ENCODE measurements around the gene PRAMEF12.

Gene PRAMEF12

DNA sequence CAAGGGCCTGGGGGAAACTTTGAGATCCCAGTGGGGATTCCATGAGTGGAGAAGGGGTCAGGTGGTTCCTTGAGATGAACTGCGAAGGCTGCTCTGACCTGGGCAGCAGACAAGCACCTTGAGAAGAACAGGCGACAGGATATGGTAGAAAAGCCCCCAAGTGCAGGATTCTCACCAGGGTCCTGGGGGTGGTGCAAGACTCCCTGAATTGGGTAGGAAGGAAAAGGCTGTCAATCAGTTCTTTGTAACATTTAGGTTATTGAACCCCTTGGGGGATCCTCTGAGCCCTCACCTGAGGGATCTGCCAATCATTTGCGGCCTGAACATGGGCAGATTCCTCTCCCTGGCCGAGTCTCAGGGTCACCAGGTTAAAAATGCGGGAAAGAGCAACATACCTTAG is 2.4 kb upstream of the PRAMEF12 start:
- H3K4me2 ChIP-seq (ENCODE audit: low read depth, low read length, poor library complexity, severe bottlenecking) = no peak overlapping the region
- H3K36me3 ChIP-seq (ENCODE audit: low read length) = no peaks in the 10 kb centered on the region
- no peaks in the 10 kb centered on the region for H3K9me3 ChIP-seq (ENCODE audit: insufficient read depth, low read length)
- H3F3A ChIP-seq (ENCODE audit: insufficient read depth) = no peaks in the 10 kb centered on the region
- H2AFZ ChIP-seq (ENCODE audit: low read depth, low read length, severe bottlenecking) = no peak overlapping the region
- no peak for TF ChIP-seq EZH2phosphoT487 (conservative IDR thresholded peaks at IDR 0.05; ENCODE audit: low read length)
- TF ChIP-seq, protein P1, sequence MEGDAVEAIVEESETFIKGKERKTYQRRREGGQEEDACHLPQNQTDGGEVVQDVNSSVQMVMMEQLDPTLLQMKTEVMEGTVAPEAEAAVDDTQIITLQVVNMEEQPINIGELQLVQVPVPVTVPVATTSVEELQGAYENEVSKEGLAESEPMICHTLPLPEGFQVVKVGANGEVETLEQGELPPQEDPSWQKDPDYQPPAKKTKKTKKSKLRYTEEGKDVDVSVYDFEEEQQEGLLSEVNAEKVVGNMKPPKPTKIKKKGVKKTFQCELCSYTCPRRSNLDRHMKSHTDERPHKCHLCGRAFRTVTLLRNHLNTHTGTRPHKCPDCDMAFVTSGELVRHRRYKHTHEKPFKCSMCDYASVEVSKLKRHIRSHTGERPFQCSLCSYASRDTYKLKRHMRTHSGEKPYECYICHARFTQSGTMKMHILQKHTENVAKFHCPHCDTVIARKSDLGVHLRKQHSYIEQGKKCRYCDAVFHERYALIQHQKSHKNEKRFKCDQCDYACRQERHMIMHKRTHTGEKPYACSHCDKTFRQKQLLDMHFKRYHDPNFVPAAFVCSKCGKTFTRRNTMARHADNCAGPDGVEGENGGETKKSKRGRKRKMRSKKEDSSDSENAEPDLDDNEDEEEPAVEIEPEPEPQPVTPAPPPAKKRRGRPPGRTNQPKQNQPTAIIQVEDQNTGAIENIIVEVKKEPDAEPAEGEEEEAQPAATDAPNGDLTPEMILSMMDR (IDR thresholded peaks at IDR 0.05; ENCODE audit: insufficient read depth, low read length, poor library complexity, severe bottlenecking) = no peak
- no peaks in the 10 kb centered on the region for H3K79me2 ChIP-seq (ENCODE audit: insufficient read depth, low read length)
- H3K9ac ChIP-seq (ENCODE audit: low read length) = no peak overlapping the region
- H3K4me3 ChIP-seq (ENCODE audit: insufficient read depth, low read length, poor library complexity, severe bottlenecking) = no peak overlapping the region
- no peak overlapping the region for H3K27ac ChIP-seq (ENCODE audit: low read depth, low read length)
- no peaks in the 10 kb centered on the region for H3K27me3 ChIP-seq (ENCODE audit: low read length)
- no peaks in the 10 kb centered on the region for H4K20me1 ChIP-seq (ENCODE audit: low read depth, low read length)
- H3K9me2 ChIP-seq (replicated peaks; ENCODE audit: insufficient read depth, low read length) = no peaks in the 10 kb centered on the region

DNA sequence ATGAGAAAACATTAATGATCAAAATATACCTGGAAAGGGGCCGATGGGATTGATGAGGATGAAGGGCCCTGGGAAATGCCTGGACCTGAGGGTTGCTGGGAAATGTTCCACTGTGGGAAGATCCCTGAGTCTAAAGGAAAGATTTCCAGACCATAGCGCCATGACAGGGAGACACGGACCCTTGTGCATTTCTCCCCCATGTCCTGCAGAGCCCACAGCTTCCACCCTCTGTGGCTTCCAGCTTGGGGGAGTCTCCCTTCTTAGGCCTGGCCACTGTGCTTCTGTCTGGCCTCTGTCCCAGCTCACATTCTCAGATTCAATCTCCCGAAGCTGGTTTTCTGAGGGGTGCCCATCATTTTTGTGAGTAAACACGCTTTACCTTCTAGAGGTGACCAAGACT is 1.0 kb upstream of the PRAMEF12 start:
- no peaks in the 10 kb centered on the region for H4K20me1 ChIP-seq (ENCODE audit: low read depth, low read length)
- no peaks in the 10 kb centered on the region for H3K9me2 ChIP-seq (replicated peaks; ENCODE audit: insufficient read depth, low read length)
- H3K4me3 ChIP-seq (ENCODE audit: insufficient read depth, low read length, poor library complexity, severe bottlenecking) = no peak overlapping the region
- no peak overlapping the region for H3K9ac ChIP-seq (ENCODE audit: low read length)
- H3K27me3 ChIP-seq (ENCODE audit: low read length) = no peaks in the 10 kb centered on the region
- H3K4me2 ChIP-seq (ENCODE audit: low read depth, low read length, poor library complexity, severe bottlenecking) = no peak overlapping the region
- TF ChIP-seq, protein P1 (IDR thresholded peaks at IDR 0.05; ENCODE audit: insufficient read depth, low read length, poor library complexity, severe bottlenecking) = no peak
- H2AFZ ChIP-seq (ENCODE audit: low read depth, low read length, severe bottlenecking) = no peak overlapping the region
- no peaks in the 10 kb centered on the region for H3K36me3 ChIP-seq (ENCODE audit: low read length)
- no peaks in the 10 kb centered on the region for H3F3A ChIP-seq (ENCODE audit: insufficient read depth)
- no peaks in the 10 kb centered on the region for H3K79me2 ChIP-seq (ENCODE audit: insufficient read depth, low read length)
- no peak overlapping the region for H3K27ac ChIP-seq (ENCODE audit: low read depth, low read length)
- no peaks in the 10 kb centered on the region for H3K9me3 ChIP-seq (ENCODE audit: insufficient read depth, low read length)

DNA sequence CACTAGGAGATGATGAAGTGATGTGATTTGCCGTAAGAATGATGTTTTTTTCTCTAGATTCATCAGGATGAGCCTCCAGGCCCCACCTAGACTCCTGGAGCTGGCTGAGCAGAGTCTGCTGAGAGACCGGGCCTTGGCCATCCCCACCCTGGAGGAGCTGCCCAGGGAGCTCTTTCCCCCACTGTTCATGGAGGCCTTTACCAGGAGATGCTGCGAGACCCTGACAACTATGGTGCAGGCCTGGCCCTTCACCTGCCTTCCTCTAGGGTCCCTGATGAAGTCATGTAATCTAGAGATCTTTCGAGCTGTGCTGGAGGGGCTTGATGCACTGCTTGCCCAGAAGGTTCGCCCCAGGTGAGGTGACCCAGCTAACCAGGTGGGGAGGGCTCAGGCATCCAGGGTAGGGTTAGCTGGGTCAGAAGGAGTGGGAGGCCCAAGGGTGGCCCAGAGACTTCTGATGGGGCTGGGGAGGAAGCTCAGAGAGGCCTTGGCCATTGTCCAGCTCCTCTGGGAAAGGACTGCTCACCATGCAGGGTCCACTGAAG is 1.3 kb downstream of the PRAMEF12 start:
- Histone ChIP-seq H2AFZ (ENCODE audit: low read depth, low read length, severe bottlenecking) (no peak overlapping the region), H3K27me3 (ENCODE audit: low read length) (no peaks in the 10 kb centered on the region), H3K9me2 (replicated peaks; ENCODE audit: insufficient read depth, low read length) (no peaks in the 10 kb centered on the region), H3K79me2 (ENCODE audit: insufficient read depth, low read length) (no peaks in the 10 kb centered on the region), H3K9me3 (ENCODE audit: insufficient read depth, low read length) (no peaks in the 10 kb centered on the region), H3K4me3 (ENCODE audit: insufficient read depth, low read length, poor library complexity, severe bottlenecking) (no peak overlapping the region), H3K4me2 (ENCODE audit: low read depth, low read length, poor library complexity, severe bottlenecking) (no peak overlapping the region), H4K20me1 (ENCODE audit: low read depth, low read length) (no peaks in the 10 kb centered on the region), H3K36me3 (ENCODE audit: low read length) (no peaks in the 10 kb centered on the region), H3K9ac (ENCODE audit: low read length) (no peak overlapping the region), H3F3A (ENCODE audit: insufficient read depth) (no peaks in the 10 kb centered on the region), H3K27ac (ENCODE audit: low read depth, low read length) (no peak overlapping the region)
- no peak for TF ChIP-seq EZH2phosphoT487 (conservative IDR thresholded peaks at IDR 0.05; ENCODE audit: low read length)
- TF ChIP-seq, protein P1 (IDR thresholded peaks at IDR 0.05; ENCODE audit: insufficient read depth, low read length, poor library complexity, severe bottlenecking) = no peak

Data from SU-DHL-6 (cell line).